WI38 (cell line): ENCODE data around the gene LSM2.

Experiments used
- H3K4me3 ChIP-seq: 2 replicates; pipeline ENCODE4 v1.5.1; 2011; ENCODE audit warnings: low read depth, mild to moderate bottlenecking, control low read depth, low read length
- TF ChIP-seq, protein P1 (sequence below): IDR thresholded peaks from 2 replicates; pipeline ENCODE4 v1.5.1; 2012; ENCODE audit warnings: low read depth, mild to moderate bottlenecking, control low read depth, low read length

The LSM2 gene

DNA sequence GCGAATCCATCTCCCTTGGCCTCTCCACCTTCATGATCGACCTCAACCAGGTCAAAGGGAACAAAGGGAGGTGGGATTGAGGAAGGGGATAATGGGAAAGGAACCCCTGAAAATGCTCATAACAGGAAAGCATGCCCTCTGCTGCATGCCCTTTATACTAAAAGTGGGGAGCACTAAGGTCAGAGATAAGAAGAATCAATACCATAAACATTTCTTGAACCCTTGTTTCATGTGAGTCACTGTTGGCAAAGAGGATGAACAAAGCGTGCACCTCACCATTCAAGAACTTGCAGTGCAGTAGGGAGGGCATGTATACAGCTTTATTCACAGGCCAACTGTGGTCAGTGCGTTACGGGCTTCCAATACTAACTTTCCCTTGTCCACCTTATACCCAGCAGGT is 46.0 kb downstream of the LSM2 start:
- TF ChIP-seq, protein P1, sequence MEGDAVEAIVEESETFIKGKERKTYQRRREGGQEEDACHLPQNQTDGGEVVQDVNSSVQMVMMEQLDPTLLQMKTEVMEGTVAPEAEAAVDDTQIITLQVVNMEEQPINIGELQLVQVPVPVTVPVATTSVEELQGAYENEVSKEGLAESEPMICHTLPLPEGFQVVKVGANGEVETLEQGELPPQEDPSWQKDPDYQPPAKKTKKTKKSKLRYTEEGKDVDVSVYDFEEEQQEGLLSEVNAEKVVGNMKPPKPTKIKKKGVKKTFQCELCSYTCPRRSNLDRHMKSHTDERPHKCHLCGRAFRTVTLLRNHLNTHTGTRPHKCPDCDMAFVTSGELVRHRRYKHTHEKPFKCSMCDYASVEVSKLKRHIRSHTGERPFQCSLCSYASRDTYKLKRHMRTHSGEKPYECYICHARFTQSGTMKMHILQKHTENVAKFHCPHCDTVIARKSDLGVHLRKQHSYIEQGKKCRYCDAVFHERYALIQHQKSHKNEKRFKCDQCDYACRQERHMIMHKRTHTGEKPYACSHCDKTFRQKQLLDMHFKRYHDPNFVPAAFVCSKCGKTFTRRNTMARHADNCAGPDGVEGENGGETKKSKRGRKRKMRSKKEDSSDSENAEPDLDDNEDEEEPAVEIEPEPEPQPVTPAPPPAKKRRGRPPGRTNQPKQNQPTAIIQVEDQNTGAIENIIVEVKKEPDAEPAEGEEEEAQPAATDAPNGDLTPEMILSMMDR, result no peak
- no peak overlapping the region for H3K4me3 ChIP-seq

DNA sequence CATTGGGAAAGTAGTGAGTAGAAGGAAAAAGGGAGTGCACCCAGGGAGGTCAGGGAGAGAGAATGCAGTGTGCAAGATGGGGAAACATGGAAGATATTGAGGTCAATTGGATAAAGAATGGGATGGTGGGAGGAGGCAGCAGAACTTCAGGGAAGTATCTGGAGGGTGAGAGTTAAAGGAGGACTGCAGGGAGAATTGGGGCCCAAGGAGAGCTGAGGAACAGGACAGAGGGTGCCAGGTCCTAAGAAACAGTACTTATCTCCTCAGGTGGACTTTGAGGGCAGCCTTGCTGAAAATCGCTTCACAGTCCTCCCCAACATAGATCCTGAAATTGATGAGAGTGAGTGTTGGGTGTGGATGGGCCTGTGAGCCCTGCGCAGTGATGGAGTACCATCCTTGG is 48.5 kb downstream of the LSM2 start:
- TF ChIP-seq, protein P1, result no peak
- no peak overlapping the region for H3K4me3 ChIP-seq

DNA sequence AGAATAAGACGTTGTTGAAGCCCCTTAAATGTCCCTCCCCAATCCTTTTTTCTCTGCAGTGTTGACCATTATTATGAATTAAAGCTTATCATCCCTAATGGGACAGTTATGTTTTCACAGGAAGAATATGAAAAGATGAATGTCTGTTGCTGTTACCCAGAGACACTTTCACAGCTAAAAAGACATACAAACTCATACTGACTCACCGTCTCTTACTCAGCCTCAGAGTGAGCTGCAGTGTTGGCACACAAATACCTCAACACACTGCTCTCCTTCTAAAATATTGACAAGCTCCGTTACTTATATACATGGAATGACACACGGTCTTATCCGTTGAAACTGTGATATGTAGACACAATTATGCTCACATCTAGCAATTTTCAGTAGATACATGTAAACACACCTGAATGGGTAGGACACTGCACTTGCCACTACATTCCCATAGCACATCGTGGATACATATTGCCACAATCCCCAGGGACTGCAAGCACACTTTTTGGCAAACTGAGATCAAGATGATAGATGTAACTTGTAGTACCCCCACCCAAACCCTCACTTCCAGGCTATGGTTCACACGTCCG is 53.9 kb downstream of the LSM2 start:
- H3K4me3 ChIP-seq, result no peak overlapping the region
- TF ChIP-seq, protein P1, result no peak

DNA sequence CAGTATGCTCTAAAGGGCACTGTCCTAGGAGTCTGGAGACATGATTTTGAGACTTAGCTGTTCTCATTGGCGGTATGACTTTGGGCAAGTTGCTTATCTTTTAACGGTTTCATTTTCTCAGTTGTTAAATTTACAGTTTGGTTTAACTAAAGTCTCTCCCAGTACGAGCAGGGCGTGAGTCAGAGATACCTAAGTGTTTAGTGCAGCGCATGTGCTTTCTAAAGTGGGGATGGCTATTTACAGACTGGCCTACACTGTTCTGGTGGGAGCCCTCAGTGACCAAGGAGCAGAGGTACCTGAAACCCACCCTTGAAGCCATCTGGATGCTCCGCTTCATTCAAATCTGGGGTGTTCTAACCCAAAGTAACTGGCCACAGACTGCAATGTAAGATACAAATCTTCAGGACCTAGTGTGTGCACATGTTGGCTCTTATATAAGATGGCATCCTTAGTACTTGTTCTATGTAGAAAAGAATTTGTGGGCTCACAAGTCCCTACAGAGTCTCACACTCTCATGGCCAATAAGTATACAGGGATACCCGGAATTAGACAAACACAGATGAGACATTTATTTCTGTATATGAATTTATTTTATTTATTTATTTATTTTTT is 56.2 kb downstream of the LSM2 start:
- TF ChIP-seq, protein P1, result no peak
- no peak overlapping the region for H3K4me3 ChIP-seq

DNA sequence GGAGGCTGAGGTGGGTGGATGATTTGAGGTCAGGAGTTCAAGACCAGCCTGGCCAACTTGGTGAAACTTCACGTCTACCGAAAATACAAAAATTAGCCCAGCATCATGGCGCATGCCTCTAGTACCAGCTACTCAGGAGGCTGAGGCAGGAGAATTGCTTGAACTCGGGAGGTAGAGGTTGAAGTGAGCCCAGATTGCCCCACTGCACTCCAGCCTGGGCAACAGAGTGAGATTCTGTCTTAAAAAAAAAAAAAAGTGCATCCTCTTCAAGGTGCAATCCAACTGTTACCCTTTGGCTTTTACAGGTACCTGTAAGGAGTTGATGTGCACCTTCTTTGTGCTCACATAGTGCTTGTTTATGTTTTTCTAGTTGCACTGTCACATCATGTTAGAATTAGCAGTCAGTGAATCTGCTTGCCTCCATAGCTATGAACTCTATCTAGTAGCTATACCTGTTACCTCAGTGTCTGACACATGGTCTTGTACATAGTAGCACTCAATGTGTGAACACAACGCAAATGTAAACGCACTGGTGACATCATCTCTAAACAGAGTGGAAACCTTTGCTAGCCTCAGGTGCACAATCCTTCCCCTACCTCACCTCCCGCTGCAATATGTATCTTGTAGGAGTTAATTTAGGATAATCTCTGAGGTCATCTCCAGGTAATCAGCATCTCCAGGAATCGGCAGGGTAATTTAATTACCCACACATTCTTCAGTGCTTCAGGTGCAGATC is 57.3 kb downstream of the LSM2 start:
- TF ChIP-seq, protein P1, result no peak
- H3K4me3 ChIP-seq, result no peak overlapping the region
